GM18870 (cell line): ENCODE results near the gene LPCAT1.

Experiments used
- ATAC-seq: cut with Tn5 transposase; IDR thresholded peaks from one replicate; pipeline ENCODE4 v1.9.1; 2021; ENCODE audit warnings: moderate library complexity; ENCODE audit not compliant: unreplicated experiment

LPCAT1 gene

GRCh38 chr5:1414311-1415058 is 109.3 kb downstream of the LPCAT1 start:
- no peak for ATAC-seq

GRCh38 chr5:1413611-1414241 is 110.0 kb downstream of the LPCAT1 start:
- no peak for ATAC-seq

GRCh38 chr5:1413211-1413610 is 110.5 kb downstream of the LPCAT1 start:
- ATAC-seq = no peak

GRCh38 chr5:1412621-1413020 is 111.1 kb downstream of the LPCAT1 start:
- ATAC-seq = no peak

GRCh38 chr5:1412163-1412562 is 111.6 kb downstream of the LPCAT1 start:
- no peak for ATAC-seq
